ENCODE data around the gene POU2AF2. TPM values are rescaled to one million over a fixed set of nuclear protein-coding genes. Genes with fewer than 3 reads are reported as not detected.

POU2AF2 gene
- total RNA-seq, 1 experiment from 2014 or later = not detected

DNA sequence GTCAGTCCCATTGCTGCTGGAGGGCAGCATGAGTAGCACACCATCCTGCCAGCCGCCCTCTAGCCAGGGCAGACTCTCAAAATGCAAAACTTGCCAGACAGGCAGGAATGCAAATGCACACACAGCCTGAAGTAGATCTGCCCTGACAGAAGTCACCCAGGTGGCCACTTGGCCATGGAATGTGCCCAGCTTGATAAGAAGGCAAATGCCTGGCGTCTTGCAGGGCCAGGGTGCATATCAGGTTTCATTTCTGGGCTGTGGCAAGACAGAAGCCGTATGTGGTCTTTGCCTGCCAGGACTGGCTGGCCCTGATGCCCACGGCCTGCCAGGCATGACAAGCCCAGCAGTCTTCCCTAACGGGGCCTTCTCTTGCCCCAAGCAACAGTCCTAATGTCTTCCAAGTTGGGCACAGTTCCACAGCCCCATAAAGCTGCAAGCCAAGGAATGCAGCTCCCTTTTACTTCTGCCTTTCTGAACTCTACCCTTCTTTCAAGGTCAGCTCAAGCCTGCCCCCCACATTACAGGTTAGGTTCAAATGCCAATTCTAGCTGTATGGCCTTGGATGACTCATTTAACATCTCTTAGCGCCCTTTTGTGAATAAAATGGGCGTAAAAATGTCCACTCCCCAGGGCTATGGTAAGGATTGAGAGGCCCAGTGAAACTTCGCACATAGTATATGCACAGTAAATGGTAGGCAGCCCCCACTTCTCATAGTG, 82.5 kb downstream of the POU2AF2 start:
- Histone ChIP-seq H3K18ac (ENCODE audit: insufficient read length, low read depth, low read length) (no peak overlapping the region), H2BK20ac (ENCODE audit: low read depth, low read length, poor library complexity, severe bottlenecking) (no peak overlapping the region), H3K4ac (ENCODE audit: low read depth, low read length) (no peak overlapping the region), H3K79me1 (ENCODE audit: insufficient read depth, low read depth, low read length, poor library complexity, severe bottlenecking) (no peaks in the 10 kb centered on the region), H3K27me3 (ENCODE audit: insufficient read depth, low read length) (no peaks in the 10 kb centered on the region), H2AFZ (ENCODE audit: low read length) (no peak overlapping the region), H2BK120ac (ENCODE audit: low read depth, low read length, poor library complexity, severe bottlenecking) (no peak overlapping the region), H4K91ac (ENCODE audit: insufficient read length, low read depth, low read length) (no peak overlapping the region), H4K20me1 (ENCODE audit: control insufficient read depth, insufficient read depth, insufficient read length) (peaks cover 2% of the 10 kb centered on the region), H2BK15ac (ENCODE audit: low read depth, low read length) (no peak overlapping the region), H3K14ac (ENCODE audit: insufficient read depth, low read length) (no peak overlapping the region), H3K27ac (ENCODE audit: insufficient read length, low read depth, low read length) (no peak overlapping the region), H4K5ac (ENCODE audit: insufficient read length, low read depth, low read length) (no peak overlapping the region), H3K23ac (ENCODE audit: insufficient read length, low read depth, low read length) (no peak overlapping the region), H4K8ac (replicated peaks; ENCODE audit: insufficient read length, low read depth, low read length) (no peak overlapping the region), H3K56ac (ENCODE audit: insufficient read length, low read depth, low read length) (no peak overlapping the region), H3T11ph (ENCODE audit: low read length) (no peak overlapping the region), H3K4me2 (ENCODE audit: insufficient read depth, insufficient read length, low read length) (no peak overlapping the region), H2BK5ac (ENCODE audit: insufficient read length, low read length) (no peak overlapping the region), H3K79me2 (ENCODE audit: insufficient read depth, low read length) (no peaks in the 10 kb centered on the region), H3K9ac (ENCODE audit: extremely low read depth, insufficient read length, low read length) (no peak overlapping the region), H2BK12ac (ENCODE audit: insufficient read length, low read depth, low read length) (no peak overlapping the region), H3K9me3 (ENCODE audit: control insufficient read depth, low read depth, low read length) (no peaks in the 10 kb centered on the region), H3K23me2 (ENCODE audit: insufficient read length, low read depth, low read length, poor library complexity, severe bottlenecking) (no peaks in the 10 kb centered on the region), H3K4me1 (ENCODE audit: insufficient read depth, low read length) (no peaks in the 10 kb centered on the region), H2AK5ac (ENCODE audit: insufficient read length, low read length) (no peak overlapping the region)
- Mint-ChIP-seq H3K9me3 (no peaks in the 10 kb centered on the region), H3K4me3 (no peak overlapping the region), H3K4me1 (no peaks in the 10 kb centered on the region), H3K27ac (no peak overlapping the region), H3K27me3 (ENCODE audit: low read depth) (no peaks in the 10 kb centered on the region; the same call in 1 of the 2 replicates), H3K36me3 (ENCODE audit: insufficient read depth in 1 of 3, low read depth in 3 of 3) (no peaks in the 10 kb centered on the region)
- TF ChIP-seq, protein P1, sequence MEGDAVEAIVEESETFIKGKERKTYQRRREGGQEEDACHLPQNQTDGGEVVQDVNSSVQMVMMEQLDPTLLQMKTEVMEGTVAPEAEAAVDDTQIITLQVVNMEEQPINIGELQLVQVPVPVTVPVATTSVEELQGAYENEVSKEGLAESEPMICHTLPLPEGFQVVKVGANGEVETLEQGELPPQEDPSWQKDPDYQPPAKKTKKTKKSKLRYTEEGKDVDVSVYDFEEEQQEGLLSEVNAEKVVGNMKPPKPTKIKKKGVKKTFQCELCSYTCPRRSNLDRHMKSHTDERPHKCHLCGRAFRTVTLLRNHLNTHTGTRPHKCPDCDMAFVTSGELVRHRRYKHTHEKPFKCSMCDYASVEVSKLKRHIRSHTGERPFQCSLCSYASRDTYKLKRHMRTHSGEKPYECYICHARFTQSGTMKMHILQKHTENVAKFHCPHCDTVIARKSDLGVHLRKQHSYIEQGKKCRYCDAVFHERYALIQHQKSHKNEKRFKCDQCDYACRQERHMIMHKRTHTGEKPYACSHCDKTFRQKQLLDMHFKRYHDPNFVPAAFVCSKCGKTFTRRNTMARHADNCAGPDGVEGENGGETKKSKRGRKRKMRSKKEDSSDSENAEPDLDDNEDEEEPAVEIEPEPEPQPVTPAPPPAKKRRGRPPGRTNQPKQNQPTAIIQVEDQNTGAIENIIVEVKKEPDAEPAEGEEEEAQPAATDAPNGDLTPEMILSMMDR (conservative IDR thresholded peaks at IDR 0.05) = no peak
- whole genome bisulfite sequencing (ENCODE audit: extremely low coverage, insufficient read length, low lambda C conversion rate) = no CpG with 5 or more reads among the region's 8 CpGs
- DNase-seq = peak; percentile 45

Measured in H9 (cell line).